HG02759 (cell line): ENCODE results near the gene PPP6R3.
"Not testable (repeated sequence)": the region's sequence is repeated elsewhere in the genome, so short reads cannot be mapped to it uniquely, and the experiment has no call there.

Experiments used
- ATAC-seq: cut with Tn5 transposase; IDR thresholded peaks from one replicate; pipeline ENCODE4 v1.9.1; 2021; ENCODE audit warnings: mild to moderate bottlenecking, moderate library complexity; ENCODE audit not compliant: unreplicated experiment

Gene PPP6R3

GRCh38 chr11:68457216-68457897 lies 3.2 kb upstream of the PPP6R3 start:
- no peak for ATAC-seq

- no peak for ATAC-seq
Measured at GRCh38 chr11:68457898-68458249, 2.7 kb upstream of the PPP6R3 start.

- not testable (repeated sequence) for ATAC-seq
Measured at GRCh38 chr11:68458340-68458739, 2.2 kb upstream of the PPP6R3 start.

- peak; percentile 77 for ATAC-seq
Measured at GRCh38 chr11:68459886-68460740, 439 bp upstream of the PPP6R3 start.

DNA sequence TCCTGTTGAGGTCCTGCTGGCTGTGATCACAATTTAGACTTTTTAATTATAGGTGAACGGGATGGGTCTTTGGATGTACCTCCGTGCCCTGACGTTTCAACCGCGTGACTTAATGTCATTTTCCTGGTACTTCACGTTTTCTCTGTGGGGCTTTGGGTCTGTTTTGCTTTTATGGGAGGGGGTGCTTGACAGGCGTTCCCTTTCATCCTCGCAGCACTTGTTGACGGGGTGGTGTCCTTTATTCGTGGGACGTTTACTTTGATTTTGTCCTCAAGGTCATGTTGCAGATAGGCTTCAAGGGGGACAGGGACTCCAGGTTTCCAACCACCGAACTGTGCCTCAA lies 994 bp downstream of the PPP6R3 start:
- no peak for ATAC-seq

GRCh38 chr11:68463714-68464113 lies 3.2 kb downstream of the PPP6R3 start:
- no peak for ATAC-seq

- ATAC-seq: no peak
Measured at GRCh38 chr11:68467201-68467834, 6.8 kb downstream of the PPP6R3 start.

GRCh38 chr11:68468217-68468828 lies 7.8 kb downstream of the PPP6R3 start:
- no peak for ATAC-seq

DNA sequence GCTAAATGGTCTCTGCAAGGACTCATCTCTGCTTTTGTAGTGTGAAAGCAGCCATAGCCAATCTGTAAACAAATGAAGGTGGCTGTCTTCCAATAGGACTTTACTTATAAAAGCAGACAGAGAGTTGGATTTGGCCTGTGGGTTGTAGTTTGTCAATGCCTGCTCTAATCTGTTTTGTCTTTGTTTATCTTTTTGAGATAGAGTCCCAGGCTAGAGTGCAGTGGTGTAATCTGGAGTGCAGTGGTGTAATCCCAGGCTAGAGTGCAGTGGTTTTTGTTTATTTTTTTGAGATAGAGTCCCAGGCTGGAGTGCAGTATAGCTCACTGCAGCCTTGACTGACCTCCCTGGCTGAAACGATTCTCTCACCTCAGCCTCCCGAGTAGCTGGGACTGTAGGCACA lies 8.6 kb downstream of the PPP6R3 start:
- no peak for ATAC-seq

- ATAC-seq: no peak
Measured at GRCh38 chr11:68469642-68470041, 9.1 kb downstream of the PPP6R3 start.

DNA sequence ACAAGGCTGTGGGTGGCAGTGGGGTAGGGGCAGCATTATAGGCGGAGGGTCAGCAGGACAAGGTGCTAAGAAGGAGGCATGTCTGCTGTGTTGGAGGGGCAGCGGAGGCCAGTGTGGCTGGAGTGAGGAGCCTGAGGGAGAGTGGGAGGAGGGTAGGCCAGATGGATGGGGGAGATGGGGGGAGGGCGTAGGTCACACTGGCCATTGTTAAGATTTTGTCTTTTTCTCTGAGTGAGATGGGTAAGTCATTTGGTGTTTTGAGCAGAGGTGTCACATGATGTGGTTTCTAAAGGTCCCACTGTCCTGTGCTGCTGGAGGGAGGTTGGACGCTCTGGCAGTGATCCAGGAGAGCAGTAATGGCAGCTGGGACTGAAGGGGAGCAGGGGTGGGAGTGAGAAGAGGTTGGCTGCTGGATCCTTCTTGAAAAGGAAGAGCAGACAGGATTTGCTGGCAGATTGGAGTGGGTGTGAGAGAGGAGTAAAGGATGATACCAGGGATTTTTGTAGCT lies 9.8 kb downstream of the PPP6R3 start:
- no peak for ATAC-seq

DNA sequence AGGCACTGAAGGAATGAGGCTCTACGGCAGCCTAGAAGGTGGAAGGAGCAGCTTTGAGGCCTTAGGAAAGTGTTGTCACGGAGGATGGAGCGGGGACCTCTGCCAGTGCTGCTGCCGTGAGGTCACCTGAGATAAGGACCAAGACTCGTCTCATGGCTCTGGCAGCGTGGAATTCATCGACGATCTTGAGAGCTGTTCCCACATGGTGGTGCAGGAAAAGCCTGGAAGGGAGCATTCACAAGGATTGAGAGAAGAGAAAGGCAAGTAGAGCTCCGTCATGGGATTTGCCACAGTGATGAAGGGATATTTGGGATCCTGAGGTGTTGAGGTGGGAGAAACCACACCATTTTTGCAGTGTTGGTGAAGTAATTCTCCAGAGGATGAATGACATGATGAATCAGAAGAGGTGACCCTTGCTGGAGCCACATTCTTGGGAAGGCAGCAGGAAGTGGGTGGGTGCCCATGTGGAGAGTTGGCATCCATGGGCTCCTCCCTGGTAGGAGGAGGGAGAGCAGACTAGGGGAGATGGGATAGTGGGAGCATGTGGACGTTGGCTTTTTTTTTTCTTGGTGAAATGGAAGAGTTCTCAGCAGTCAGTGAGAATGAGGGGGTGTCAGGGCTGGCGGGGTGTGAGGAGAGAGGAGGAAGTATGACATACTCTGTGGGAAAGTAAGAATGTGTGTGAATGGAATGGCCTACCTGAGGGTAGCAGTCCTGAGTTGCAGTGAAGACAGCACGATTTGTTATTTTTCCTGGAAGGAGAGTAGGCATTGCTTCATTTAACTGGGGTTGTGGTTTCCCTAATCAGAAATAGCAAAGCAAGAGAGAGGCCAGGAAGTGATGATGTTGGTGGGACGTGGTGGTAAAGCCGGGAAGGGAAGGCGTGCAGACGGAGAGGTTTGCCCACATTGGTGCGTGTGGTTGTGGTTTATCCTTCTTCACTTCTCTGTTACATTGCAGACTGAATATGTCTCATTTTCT lies 11.1 kb downstream of the PPP6R3 start:
- no peak for ATAC-seq

- ATAC-seq: no peak
Measured at GRCh38 chr11:68472778-68473177, 12.2 kb downstream of the PPP6R3 start.

- ATAC-seq: no peak
Measured at GRCh38 chr11:68473693-68474092, 13.1 kb downstream of the PPP6R3 start.

GRCh38 chr11:68475626-68476025 lies 15.1 kb downstream of the PPP6R3 start:
- not testable (repeated sequence) for ATAC-seq

- no peak for ATAC-seq
Measured at GRCh38 chr11:68479390-68479789, 18.8 kb downstream of the PPP6R3 start.

- ATAC-seq: no peak
Measured at GRCh38 chr11:68480193-68480592, 19.6 kb downstream of the PPP6R3 start.

GRCh38 chr11:68480852-68481510 lies 20.4 kb downstream of the PPP6R3 start:
- no peak for ATAC-seq

- no peak for ATAC-seq
Measured at GRCh38 chr11:68481579-68482240, 21.2 kb downstream of the PPP6R3 start.
